Dendritic cell treated with granulocyte-macrophage colony-stimulating factor and Interleukin-4, amounts not matched to agents 40 ng/mL and 50 ng/mL, for 4 days (primary cell): ENCODE measurements around the gene GFPT2.

Experiments used
- H3K27ac Mint-ChIP-seq: one replicate; pipeline ENCODE4 v1.8.0; 2022; ENCODE audit warnings: mild to moderate bottlenecking, mixed read lengths
- H3K27me3 Mint-ChIP-seq: one replicate; pipeline ENCODE4 v1.8.0; 2022; ENCODE audit warnings: mild to moderate bottlenecking, mixed read lengths
- H3K36me3 Mint-ChIP-seq: one replicate; pipeline ENCODE4 v1.8.0; 2022; ENCODE audit warnings: low read depth, mixed read lengths
- H3K4me1 Mint-ChIP-seq: one replicate; pipeline ENCODE4 v1.8.0; 2022; ENCODE audit warnings: low read depth, mixed read lengths
- H3K4me3 Mint-ChIP-seq: one replicate; pipeline ENCODE4 v1.8.0; 2022; ENCODE audit warnings: mild to moderate bottlenecking, moderate library complexity, mixed read lengths
- H3K9me3 Mint-ChIP-seq: one replicate; pipeline ENCODE4 v1.8.0; 2022; ENCODE audit warnings: mixed read lengths
- intact Hi-C: fragments of 100-400 bp; cut with micrococcal nuclease; formaldehyde crosslinking; loops from one replicate; pipeline ENCODE4 v1.15.0; 2022

GFPT2 gene

GRCh38 chr5:180253036-180253824, 99.9 kb downstream of the GFPT2 start:
- Mint-ChIP-seq H3K4me3 (no peak overlapping the region), H3K36me3 (peaks cover 100% of the 10 kb centered on the region), H3K27me3 (no peaks in the 10 kb centered on the region), H3K9me3 (peaks cover 100% of the 10 kb centered on the region), H3K4me1 (no peaks in the 10 kb centered on the region), H3K27ac (no peak overlapping the region)
- intact Hi-C loops: loop anchor here (10.0 kb wide), 1 partner anchor 1538 kb away; no protein-coding TSS in a partner anchor

GRCh38 chr5:180251887-180252286, 101.2 kb downstream of the GFPT2 start:
- H3K4me3 Mint-ChIP-seq: no peak overlapping the region
- H3K4me1 Mint-ChIP-seq: no peaks in the 10 kb centered on the region
- no peak overlapping the region for H3K27ac Mint-ChIP-seq
- intact Hi-C loops: loop anchor here (10.0 kb wide), 1 partner anchor 1537 kb away; no protein-coding TSS in a partner anchor
- peaks cover 100% of the 10 kb centered on the region for H3K9me3 Mint-ChIP-seq
- H3K27me3 Mint-ChIP-seq: no peaks in the 10 kb centered on the region
- H3K36me3 Mint-ChIP-seq: peaks cover 100% of the 10 kb centered on the region

- peaks cover 100% of the 10 kb centered on the region for H3K9me3 Mint-ChIP-seq
- peaks cover 100% of the 10 kb centered on the region for H3K36me3 Mint-ChIP-seq
Observed at GRCh38 chr5:180251141-180251540, 102.0 kb downstream of the GFPT2 start.

More at GRCh38 chr5:180251141-180251540, 102.0 kb downstream of the GFPT2 start:
- Mint-ChIP-seq H3K4me1 (no peaks in the 10 kb centered on the region), H3K4me3 (no peak overlapping the region), H3K27me3 (no peaks in the 10 kb centered on the region), H3K27ac (no peak overlapping the region)
- intact Hi-C loops: loop anchor here (10.0 kb wide), 1 partner anchor 1536 kb away; no protein-coding TSS in a partner anchor
